Rectal smooth muscle tissue (tissue), 1 donor: ENCODE results near the gene ZC3H12A.
"Not testable (repeated sequence)": the region's sequence is repeated elsewhere in the genome, so short reads cannot be mapped to it uniquely, and the experiment has no call there.

Experiments
- H3K27ac ChIP-seq: one replicate; pipeline ENCODE4 v1.7.0; 2013; ENCODE audit warnings: low read depth, low read length, inconsistent platforms
- H3K27me3 ChIP-seq: one replicate; pipeline ENCODE4 v1.7.0; 2013; ENCODE audit warnings: low read length; ENCODE audit not compliant: control insufficient read depth, insufficient read depth
- H3K36me3 ChIP-seq: one replicate; pipeline ENCODE4 v1.7.0; 2013; ENCODE audit warnings: low read length; ENCODE audit not compliant: control insufficient read depth, insufficient read depth
- H3K4me1 ChIP-seq: one replicate; pipeline ENCODE4 v1.7.0; 2013; ENCODE audit warnings: low read length; ENCODE audit not compliant: control insufficient read depth, insufficient read depth
- H3K4me3 ChIP-seq: one replicate; pipeline ENCODE4 v1.7.0; 2013; ENCODE audit warnings: low read length
- H3K9ac ChIP-seq: one replicate; pipeline ENCODE4 v1.7.0; 2013; ENCODE audit warnings: low read length

ZC3H12A gene

GRCh38 chr1:37501661-37502060 lies 27.3 kb downstream of the ZC3H12A start:
- no peaks in the 10 kb centered on the region for H3K27me3 ChIP-seq
- no peak overlapping the region for H3K27ac ChIP-seq
- H3K36me3 ChIP-seq: peaks cover 9% of the 10 kb centered on the region
- H3K4me3 ChIP-seq: no peak overlapping the region
- peaks cover 4% of the 10 kb centered on the region for H3K4me1 ChIP-seq
- no peak overlapping the region for H3K9ac ChIP-seq

GRCh38 chr1:37502104-37502503 lies 27.7 kb downstream of the ZC3H12A start:
- Histone ChIP-seq H3K27me3 (no peaks in the 10 kb centered on the region), H3K4me3 (no peak overlapping the region), H3K27ac (no peak overlapping the region), H3K4me1 (peaks cover 4% of the 10 kb centered on the region), H3K36me3 (peaks cover 9% of the 10 kb centered on the region), H3K9ac (no peak overlapping the region)

- H3K4me3 ChIP-seq, H3K27ac ChIP-seq, H3K27me3 ChIP-seq, H3K4me1 ChIP-seq, H3K9ac ChIP-seq, H3K36me3 ChIP-seq: not testable (repeated sequence)
Measured at GRCh38 chr1:37502791-37503190, 28.4 kb downstream of the ZC3H12A start.

GRCh38 chr1:37506740-37507139 lies 32.4 kb downstream of the ZC3H12A start:
- Histone ChIP-seq H3K27ac (no peak overlapping the region), H3K9ac (no peak overlapping the region), H3K36me3 (peaks cover 7% of the 10 kb centered on the region), H3K4me1 (no peaks in the 10 kb centered on the region), H3K4me3 (no peak overlapping the region), H3K27me3 (no peaks in the 10 kb centered on the region)

- Histone ChIP-seq H3K27ac (no peak overlapping the region), H3K36me3 (peaks cover 6% of the 10 kb centered on the region), H3K27me3 (no peaks in the 10 kb centered on the region), H3K9ac (no peak overlapping the region), H3K4me3 (no peak overlapping the region), H3K4me1 (no peaks in the 10 kb centered on the region)
Measured at GRCh38 chr1:37509181-37509580, 34.8 kb downstream of the ZC3H12A start.

- Histone ChIP-seq H3K36me3 (peaks cover 3% of the 10 kb centered on the region), H3K27me3 (no peaks in the 10 kb centered on the region), H3K27ac (peak overlapping the region; percentile 92), H3K4me1 (no peaks in the 10 kb centered on the region), H3K9ac (no peak overlapping the region), H3K4me3 (peak overlapping the region; percentile 63)
Measured at GRCh38 chr1:37513795-37514349, 39.5 kb downstream of the ZC3H12A start.

- H3K27me3 ChIP-seq: no peaks in the 10 kb centered on the region
- H3K9ac ChIP-seq: peak within 1 kb of the TSS; percentile 76
- H3K27ac ChIP-seq: peak within 1 kb of the TSS; percentile 92
- H3K36me3 ChIP-seq: peaks cover 3% of the 10 kb centered on the region
- H3K4me3 ChIP-seq: peak within 1 kb of the TSS; percentile 92
- no peaks in the 10 kb centered on the region for H3K4me1 ChIP-seq
Measured at GRCh38 chr1:37514350-37515184, 40.2 kb downstream of the ZC3H12A start, which contains the start of gene MEAF6. MEAF6 (minus strand) TSS chr1:37514766; CDS start chr1:37514746, 20 bp downstream.

GRCh38 chr1:37515185-37516034 lies 41.0 kb downstream of the ZC3H12A start:
- H3K9ac ChIP-seq: peak overlapping the region; percentile 76
- peaks cover 3% of the 10 kb centered on the region for H3K36me3 ChIP-seq
- H3K4me1 ChIP-seq: no peaks in the 10 kb centered on the region
- H3K27ac ChIP-seq: peak overlapping the region; percentile 92
- no peaks in the 10 kb centered on the region for H3K27me3 ChIP-seq
- peak overlapping the region; percentile 92 for H3K4me3 ChIP-seq

- Histone ChIP-seq H3K36me3 (peaks cover under 1% of the 10 kb centered on the region), H3K27me3 (no peaks in the 10 kb centered on the region), H3K9ac (no peak overlapping the region), H3K4me3 (no peak overlapping the region), H3K27ac (no peak overlapping the region), H3K4me1 (no peaks in the 10 kb centered on the region)
Measured at GRCh38 chr1:37517569-37517968, 43.2 kb downstream of the ZC3H12A start.

GRCh38 chr1:37518241-37518640 lies 43.9 kb downstream of the ZC3H12A start:
- H3K27me3 ChIP-seq, H3K9ac ChIP-seq, H3K4me1 ChIP-seq, H3K27ac ChIP-seq, H3K36me3 ChIP-seq, H3K4me3 ChIP-seq: not testable (repeated sequence)

- H3K4me3 ChIP-seq, H3K9ac ChIP-seq, H3K27ac ChIP-seq, H3K4me1 ChIP-seq, H3K27me3 ChIP-seq, H3K36me3 ChIP-seq: not testable (repeated sequence)
Measured at GRCh38 chr1:37518929-37519328, 44.5 kb downstream of the ZC3H12A start.

GRCh38 chr1:37519613-37520012 lies 45.2 kb downstream of the ZC3H12A start:
- no peaks in the 10 kb centered on the region for H3K4me1 ChIP-seq
- H3K27ac ChIP-seq: no peak overlapping the region
- H3K27me3 ChIP-seq: no peaks in the 10 kb centered on the region
- no peak overlapping the region for H3K4me3 ChIP-seq
- no peak overlapping the region for H3K9ac ChIP-seq
- H3K36me3 ChIP-seq: no peaks in the 10 kb centered on the region
